SU-DHL-6 (cell line): ENCODE results near the gene SPHK2.

Experiments
- EZH2phosphoT487 ChIP-seq: fragments of 200-600 bp; sonication (generic), shearing (Covaris generic); conservative IDR thresholded peaks from 2 replicates; pipeline ENCODE4 v1.6.1; 2018; ENCODE audit warnings: mild to moderate bottlenecking, antibody characterized with exemption, low read length, moderate library complexity, mixed read lengths
- TF ChIP-seq, protein P1 (sequence below): fragments of 200-600 bp; sonication (generic); IDR thresholded peaks from one replicate; pipeline ENCODE4 v1.5.1; 2017; ENCODE audit warnings: antibody characterized with exemption, mild to moderate bottlenecking, low read length, moderate library complexity; ENCODE audit not compliant: insufficient read depth, poor library complexity, severe bottlenecking

GRCh38 chr19:48614436-48615230 lies 4.7 kb upstream of the SPHK2 start, which contains the start of gene FAM83E:
- TF ChIP-seq, protein P1, sequence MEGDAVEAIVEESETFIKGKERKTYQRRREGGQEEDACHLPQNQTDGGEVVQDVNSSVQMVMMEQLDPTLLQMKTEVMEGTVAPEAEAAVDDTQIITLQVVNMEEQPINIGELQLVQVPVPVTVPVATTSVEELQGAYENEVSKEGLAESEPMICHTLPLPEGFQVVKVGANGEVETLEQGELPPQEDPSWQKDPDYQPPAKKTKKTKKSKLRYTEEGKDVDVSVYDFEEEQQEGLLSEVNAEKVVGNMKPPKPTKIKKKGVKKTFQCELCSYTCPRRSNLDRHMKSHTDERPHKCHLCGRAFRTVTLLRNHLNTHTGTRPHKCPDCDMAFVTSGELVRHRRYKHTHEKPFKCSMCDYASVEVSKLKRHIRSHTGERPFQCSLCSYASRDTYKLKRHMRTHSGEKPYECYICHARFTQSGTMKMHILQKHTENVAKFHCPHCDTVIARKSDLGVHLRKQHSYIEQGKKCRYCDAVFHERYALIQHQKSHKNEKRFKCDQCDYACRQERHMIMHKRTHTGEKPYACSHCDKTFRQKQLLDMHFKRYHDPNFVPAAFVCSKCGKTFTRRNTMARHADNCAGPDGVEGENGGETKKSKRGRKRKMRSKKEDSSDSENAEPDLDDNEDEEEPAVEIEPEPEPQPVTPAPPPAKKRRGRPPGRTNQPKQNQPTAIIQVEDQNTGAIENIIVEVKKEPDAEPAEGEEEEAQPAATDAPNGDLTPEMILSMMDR, result no peak
- TF ChIP-seq EZH2phosphoT487, result no peak
